Gastrocnemius medialis (tissue), 4 donors: ENCODE measurements around the gene ADIPOR2. TPM values are rescaled to one million over a fixed set of nuclear protein-coding genes. Genes with fewer than 3 reads are reported as not detected.

Experiments used
- ATAC-seq, 2 donors: fragments of 150-250 bp; one replicate each; pipeline ENCODE4 v1.9.1; 2016
- DNase-seq, 2 donors: peaks; one replicate each; pipeline ENCODE4 v3.0.0-alpha.2; 2019
- H3K27ac ChIP-seq, 4 donors: fragments of 200-600 bp; sonication (generic); 1 replicate in 1 of 4; 2 replicates in 3 of 4; pipeline ENCODE4 v1.5.1; 2016 to 2018; ENCODE audit warnings: mild to moderate bottlenecking in 2 of 4, moderate library complexity in 1 of 4
- H3K27me3 ChIP-seq, 3 donors: fragments of 200-600 bp; sonication (generic) in 2 of 3; 1 replicate in 1 of 3; 2 replicates in 2 of 3; pipeline versions ENCODE4 v1.5.1 to v1.6.0; 2016 to 2019; ENCODE audit warnings: mild to moderate bottlenecking in 1 of 3, moderate library complexity in 1 of 3
- H3K36me3 ChIP-seq, 2 donors: fragments of 200-600 bp; sonication (generic) in 1 of 2; one replicate each; pipeline ENCODE4 v1.5.1; 2017 to 2018
- H3K4me1 ChIP-seq, 2 donors: fragments of 200-600 bp; sonication (generic) in 1 of 2; one replicate each; pipeline ENCODE4 v1.5.1; 2016 to 2017; ENCODE audit warnings: mild to moderate bottlenecking in 2 of 2
- H3K4me3 ChIP-seq, 4 donors: fragments of 200-600 bp; sonication (generic) in 3 of 4; 1 replicate in 1 of 4; 2 replicates in 3 of 4; pipeline ENCODE4 v1.5.1; 2016 to 2019; ENCODE audit warnings: mild to moderate bottlenecking in 2 of 4
- H3K9me3 ChIP-seq, 3 donors: fragments of 200-600 bp; sonication (generic) in 2 of 3; 1 replicate in 1 of 3; 2 replicates in 2 of 3; pipeline ENCODE4 v1.5.1; 2016 to 2019
- CTCF ChIP-seq, 5 experiments: fragments of 450-650 bp in 3 of 5; fragments of 200-600 bp in 2 of 5; sonication (generic) in 2 of 5; IDR thresholded peaks in 4 of 5; conservative IDR thresholded peaks in 1 of 5; 1 replicate in 4 of 5; 2 replicates in 1 of 5; pipeline ENCODE4 v1.5.1; 2016 to 2019; ENCODE audit warnings: antibody characterized with exemption in 5 of 5, mild to moderate bottlenecking in 3 of 5, moderate library complexity in 3 of 5
- POLR2A ChIP-seq, 2 donors: fragments of 450-650 bp; IDR thresholded peaks; one replicate each; pipeline ENCODE4 v1.6.1; 2017; ENCODE audit warnings: antibody characterized with exemption in 2 of 2, mild to moderate bottlenecking in 2 of 2, moderate library complexity in 2 of 2
- in situ Hi-C, 4 donors: fragments of 200-750 bp; cut with MboI; loops; one replicate each; pipeline versions ENCODE4 v1.15.0 to v1.8.0; 2017; ENCODE audit warnings: low sequenced_read_pairs in 4 of 4
- intact Hi-C: fragments of 100-400 bp; cut with DNase I; formaldehyde crosslinking; loops from one replicate; pipeline ENCODE4 v1.15.1; 2023; ENCODE audit warnings: low total_unique reads
- total RNA-seq, 4 donors: library from RNA; depleted of rRNA; stranded (reverse); fragments of >200 nt; gene quantifications; one replicate each; pipeline versions ENCODE4 v1.1.0 to v1.2.3, GENCODE V29; 2016

Gene ADIPOR2
- total RNA-seq, 4 donors from 2014 or later, result 18.9 to 47.4 (median 25.1) TPM

- no peak overlapping the region for H3K27ac ChIP-seq
- TF ChIP-seq CTCF (IDR thresholded peaks at IDR 0.05 in 4 of 5, conservative IDR thresholded peaks at IDR 0.05 in 1 of 5) (no peak), POLR2A (IDR thresholded peaks at IDR 0.05) (no peak)
- H3K4me1 ChIP-seq, result no peaks in the 10 kb centered on the region
- no peak overlapping the region for H3K4me3 ChIP-seq
- no peaks in the 10 kb centered on the region for H3K36me3 ChIP-seq
- intact Hi-C loops (no loop called here), in situ Hi-C loops (loop anchor here in 2 of 4 donors (25.0 kb wide), 2 partner anchors 465 to 765 kb away; no protein-coding TSS in a partner anchor)
- peaks cover 39 to 45% (median 42%) of the 10 kb centered on the region in 3 donors for H3K27me3 ChIP-seq
- no peak for DNase-seq
- ATAC-seq, result no peak
- no peaks in the 10 kb centered on the region for H3K9me3 ChIP-seq
Measured at GRCh38 chr12:1822699-1823098, 131.8 kb downstream of the ADIPOR2 start.

GRCh38 chr12:1823237-1823636, 132.4 kb downstream of the ADIPOR2 start:
- DNase-seq (no peak), ATAC-seq (no peak)
- Histone ChIP-seq H3K4me1 (no peaks in the 10 kb centered on the region), H3K4me3 (no peak overlapping the region), H3K27me3 (peaks cover 42 to 45% (median 42%) of the 10 kb centered on the region in 3 donors), H3K27ac (no peak overlapping the region), H3K36me3 (no peaks in the 10 kb centered on the region), H3K9me3 (no peaks in the 10 kb centered on the region)
- TF ChIP-seq POLR2A (IDR thresholded peaks at IDR 0.05), result no peak
- TF ChIP-seq CTCF (IDR thresholded peaks at IDR 0.05 in 4 of 5, conservative IDR thresholded peaks at IDR 0.05 in 1 of 5), result no peak
- in situ Hi-C loops (loop anchor here in 2 of 4 donors (25.0 kb wide), 2 partner anchors 464 to 764 kb away; no protein-coding TSS in a partner anchor), intact Hi-C loops (no loop called here)

GRCh38 chr12:1825382-1826102, 134.7 kb downstream of the ADIPOR2 start:
- intact Hi-C loops, result no loop called here
- no peak for TF ChIP-seq POLR2A (IDR thresholded peaks at IDR 0.05)
- no peak for TF ChIP-seq CTCF (IDR thresholded peaks at IDR 0.05 in 4 of 5, conservative IDR thresholded peaks at IDR 0.05 in 1 of 5)
- ATAC-seq (no peak), DNase-seq (no peak)
- Histone ChIP-seq H3K27ac (no peak overlapping the region), H3K36me3 (no peaks in the 10 kb centered on the region), H3K27me3 (peaks cover 28 to 32% (median 29%) of the 10 kb centered on the region in 3 donors), H3K9me3 (no peaks in the 10 kb centered on the region), H3K4me3 (no peak overlapping the region), H3K4me1 (no peaks in the 10 kb centered on the region)
- in situ Hi-C loops, result no loop called here

GRCh38 chr12:1826401-1826800, 135.5 kb downstream of the ADIPOR2 start:
- DNase-seq, result no peak
- in situ Hi-C loops, result no loop called here

More at GRCh38 chr12:1826401-1826800, 135.5 kb downstream of the ADIPOR2 start:
- Histone ChIP-seq H3K4me3 (no peak overlapping the region), H3K4me1 (no peaks in the 10 kb centered on the region), H3K27me3 (peaks cover 20 to 24% (median 21%) of the 10 kb centered on the region in 3 donors), H3K27ac (no peak overlapping the region), H3K36me3 (no peaks in the 10 kb centered on the region), H3K9me3 (no peaks in the 10 kb centered on the region)
- no peak for ATAC-seq
- intact Hi-C loops, result no loop called here
- TF ChIP-seq CTCF (IDR thresholded peaks at IDR 0.05 in 4 of 5, conservative IDR thresholded peaks at IDR 0.05 in 1 of 5) (no peak), POLR2A (IDR thresholded peaks at IDR 0.05) (no peak)
